Left lung (tissue), 10 donors: ENCODE measurements around the gene ATAD5. TPM values are rescaled to one million over a fixed set of nuclear protein-coding genes. Genes with fewer than 3 reads are reported as not detected.
"Not testable (repeated sequence)": the region's sequence is repeated elsewhere in the genome, so short reads cannot be mapped to it uniquely, and the experiment has no call there.

Source experiments
- ATAC-seq: fragments of 200-7000 bp; cut with Tn5 transposase; one replicate; pipeline ENCODE4 v1.9.1; 2020; ENCODE audit warnings: moderate library complexity
- DNase-seq, 4 donors: peaks; one replicate each; pipeline ENCODE4 v3.0.0-alpha.2; 2013 to 2020
- H3K27ac ChIP-seq, 2 donors: fragments of 200-600 bp; sonication (generic) in 1 of 2; one replicate each; pipeline versions ENCODE4 v1.5.0 to v1.8.0; 2020 to 2021
- H3K27me3 ChIP-seq, 2 donors: fragments of 200-600 bp; sonication (generic) in 1 of 2; one replicate each; pipeline versions ENCODE4 v1.5.0 to v1.8.0; 2020 to 2021
- H3K36me3 ChIP-seq, 2 donors: fragments of 200-600 bp; sonication (generic) in 1 of 2; one replicate each; pipeline versions ENCODE4 v1.5.0 to v1.8.0; 2020 to 2021
- H3K4me1 ChIP-seq, 2 donors: fragments of 200-600 bp; one replicate each; pipeline ENCODE4 v1.8.0; 2021
- H3K4me3 ChIP-seq, 2 donors: fragments of 200-600 bp; sonication (generic) in 1 of 2; one replicate each; pipeline versions ENCODE4 v1.5.0 to v1.8.0; 2020 to 2021; ENCODE audit warnings: mild to moderate bottlenecking in 1 of 2
- H3K9me3 ChIP-seq, 2 donors: fragments of 200-600 bp; sonication (generic) in 1 of 2; one replicate each; pipeline versions ENCODE4 v1.5.0 to v1.8.0; 2020 to 2021
- intact Hi-C, 2 donors: fragments of 100-400 bp; cut with DNase I; formaldehyde crosslinking; loops; one replicate each; pipeline versions ENCODE4 v1.11.2 to v1.14.2; 2022
- polyA plus RNA-seq, 6 donors: library from polyadenylated mRNA; unstranded; fragments of 120-200 nt; gene quantifications; one replicate each; pipeline ENCODE4 v1.2.1, GENCODE V29; 2013; ENCODE audit not compliant: insufficient read length in 6 of 6
- total RNA-seq, 2 donors: library from RNA; stranded (reverse); fragmentation: NEBNext Ultra II Directional; extraction: Animal tissue kit (Norgen Biotek cat#: 25700); gene quantifications; one replicate each; pipeline ENCODE4 v1.2.1, GENCODE V29; 2021
- TF ChIP-seq, protein P1 (sequence below), 2 donors: fragments of 200-600 bp; sonication (generic) in 1 of 2; IDR thresholded peaks; one replicate each; pipeline versions ENCODE4 v1.5.0 to v1.8.0; 2021; ENCODE audit warnings: antibody characterized with exemption in 2 of 2
- donor health status: DM: no; HTN: yes; CAD: no.
- donor health status: DM: no; HTN: no; CAD: no.

Gene ATAD5
- total and polyA plus RNA-seq, 8 donors, result 2.6 to 10.6 (median 8.6) TPM

DNA sequence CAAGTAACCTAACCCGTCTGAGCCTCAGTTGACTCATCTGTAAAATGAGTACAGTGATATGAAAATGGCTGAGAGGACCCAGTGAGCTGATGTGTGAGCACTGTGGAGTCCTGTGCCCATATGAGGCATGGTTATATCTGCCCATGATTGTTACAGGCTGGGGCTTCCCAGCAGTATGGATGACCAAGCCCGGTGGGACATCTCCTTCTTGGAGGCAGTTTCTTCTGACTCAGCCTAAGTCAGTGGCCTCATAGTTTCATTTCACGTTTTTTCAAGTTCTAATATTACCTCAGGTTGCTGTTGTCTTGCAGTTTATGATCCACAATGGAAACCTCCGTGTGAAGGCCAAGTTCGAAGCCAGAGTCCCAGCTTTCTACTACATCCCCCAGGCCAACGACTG, 94.8 kb downstream of the ATAD5 start:
- DNase-seq (no peak), ATAC-seq (no peak)
- Histone ChIP-seq H3K9me3 (no peaks in the 10 kb centered on the region), H3K4me1 (peaks cover 0 to 16% of the 10 kb centered on the region in 2 donors), H3K4me3 (no peak overlapping the region), H3K27ac (no peak overlapping the region), H3K27me3 (peaks cover 11 to 34% of the 10 kb centered on the region in 2 donors), H3K36me3 (peaks cover 0 to 42% of the 10 kb centered on the region in 2 donors)
- TF ChIP-seq, protein P1, sequence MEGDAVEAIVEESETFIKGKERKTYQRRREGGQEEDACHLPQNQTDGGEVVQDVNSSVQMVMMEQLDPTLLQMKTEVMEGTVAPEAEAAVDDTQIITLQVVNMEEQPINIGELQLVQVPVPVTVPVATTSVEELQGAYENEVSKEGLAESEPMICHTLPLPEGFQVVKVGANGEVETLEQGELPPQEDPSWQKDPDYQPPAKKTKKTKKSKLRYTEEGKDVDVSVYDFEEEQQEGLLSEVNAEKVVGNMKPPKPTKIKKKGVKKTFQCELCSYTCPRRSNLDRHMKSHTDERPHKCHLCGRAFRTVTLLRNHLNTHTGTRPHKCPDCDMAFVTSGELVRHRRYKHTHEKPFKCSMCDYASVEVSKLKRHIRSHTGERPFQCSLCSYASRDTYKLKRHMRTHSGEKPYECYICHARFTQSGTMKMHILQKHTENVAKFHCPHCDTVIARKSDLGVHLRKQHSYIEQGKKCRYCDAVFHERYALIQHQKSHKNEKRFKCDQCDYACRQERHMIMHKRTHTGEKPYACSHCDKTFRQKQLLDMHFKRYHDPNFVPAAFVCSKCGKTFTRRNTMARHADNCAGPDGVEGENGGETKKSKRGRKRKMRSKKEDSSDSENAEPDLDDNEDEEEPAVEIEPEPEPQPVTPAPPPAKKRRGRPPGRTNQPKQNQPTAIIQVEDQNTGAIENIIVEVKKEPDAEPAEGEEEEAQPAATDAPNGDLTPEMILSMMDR (IDR thresholded peaks at IDR 0.05), result no peak
- intact Hi-C loops, result no loop called here

DNA sequence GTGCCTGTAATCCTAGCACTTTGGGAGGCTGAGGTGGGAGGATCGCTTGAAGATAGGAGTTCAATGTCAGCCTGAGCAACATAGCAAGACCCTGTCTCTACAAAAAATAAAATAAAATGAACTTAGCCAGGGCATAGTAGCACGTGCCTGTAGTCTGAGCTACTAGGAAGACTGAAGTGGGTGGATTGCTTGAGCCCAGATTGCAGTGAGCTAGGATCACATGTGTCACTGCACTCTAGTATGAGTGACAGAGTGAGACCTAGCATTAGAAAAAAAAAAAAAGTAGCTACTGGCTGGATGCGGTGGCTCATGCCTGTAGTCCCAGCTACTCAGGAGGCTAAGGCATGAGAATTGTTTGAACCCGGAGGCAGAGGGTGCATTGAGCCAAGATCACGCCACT, 96.0 kb downstream of the ATAD5 start:
- Histone ChIP-seq H3K4me3 (no peak overlapping the region), H3K27ac (no peak overlapping the region), H3K36me3 (peaks cover 0 to 52% of the 10 kb centered on the region in 2 donors), H3K9me3 (no peaks in the 10 kb centered on the region), H3K4me1 (peaks cover 0 to 4% of the 10 kb centered on the region in 2 donors), H3K27me3 (peaks cover 8 to 22% of the 10 kb centered on the region in 2 donors)
- TF ChIP-seq, protein P1 (IDR thresholded peaks at IDR 0.05), result no peak
- DNase-seq, result no peak
- intact Hi-C loops, result no loop called here
- ATAC-seq, result no peak

DNA sequence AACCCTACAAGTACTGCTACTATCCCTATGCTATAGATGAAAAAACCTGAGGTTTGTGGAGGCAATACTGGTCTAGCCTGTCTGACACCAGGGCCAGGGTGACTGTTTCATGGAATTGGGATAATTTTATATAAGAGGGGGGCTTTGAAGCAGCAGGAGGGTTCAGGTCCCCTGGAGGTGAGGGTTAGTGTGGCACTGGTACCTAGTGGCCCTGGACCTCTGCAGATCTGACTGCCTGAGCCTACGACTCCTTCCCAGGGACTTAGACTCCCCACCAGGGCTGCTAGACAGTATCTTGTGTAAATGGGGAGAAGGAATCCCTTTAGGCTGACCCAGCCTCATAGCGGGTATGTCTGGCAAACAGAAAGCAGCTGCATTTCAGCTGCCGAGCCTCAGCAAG, 96.8 kb downstream of the ATAD5 start:
- no peak overlapping the region for H3K4me3 ChIP-seq
- H3K27ac ChIP-seq, result no peak overlapping the region
- DNase-seq (no peak), ATAC-seq (no peak)
- H3K36me3 ChIP-seq, result peaks cover 0 to 56% of the 10 kb centered on the region in 2 donors
- H3K4me1 ChIP-seq, result no peaks in the 10 kb centered on the region
- intact Hi-C loops, result no loop called here
- no peaks in the 10 kb centered on the region for H3K9me3 ChIP-seq
- TF ChIP-seq, protein P1 (IDR thresholded peaks at IDR 0.05), result no peak
- peaks cover under 1 to 14% of the 10 kb centered on the region in 2 donors for H3K27me3 ChIP-seq

DNA sequence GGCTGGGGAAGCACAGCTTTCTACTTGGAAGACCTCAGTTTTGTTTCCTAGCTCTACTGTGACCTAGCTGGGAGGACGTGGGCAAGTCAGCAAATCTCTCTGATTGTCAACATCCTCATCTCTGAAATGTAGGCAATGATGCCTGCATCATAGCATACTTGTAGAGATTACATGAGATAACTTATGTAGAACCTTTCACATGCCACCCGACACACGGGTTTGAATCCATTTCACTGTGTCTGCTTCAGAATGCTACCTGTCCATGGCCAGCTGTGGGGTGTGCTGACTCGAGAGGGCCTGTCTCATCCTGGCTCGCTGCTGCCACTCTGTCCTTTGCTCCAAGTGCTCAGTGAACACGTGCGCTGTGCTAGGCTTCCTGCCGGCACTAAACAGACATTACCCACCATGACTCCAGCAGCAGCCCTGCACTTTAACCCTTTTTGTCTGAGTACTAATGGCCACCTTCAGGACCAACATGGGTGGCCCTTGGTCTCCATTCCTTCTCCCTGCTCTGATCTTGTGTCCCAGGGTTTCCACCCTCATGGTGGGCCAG, 97.4 kb downstream of the ATAD5 start:
- peaks cover 0 to 55% of the 10 kb centered on the region in 2 donors for H3K36me3 ChIP-seq
- H3K27me3 ChIP-seq, result peaks cover 0 to 8% of the 10 kb centered on the region in 2 donors
- no peak for ATAC-seq
- no peak overlapping the region for H3K27ac ChIP-seq
- H3K4me3 ChIP-seq, result no peak overlapping the region
- no peaks in the 10 kb centered on the region for H3K4me1 ChIP-seq
- no peaks in the 10 kb centered on the region for H3K9me3 ChIP-seq
- intact Hi-C loops, result no loop called here
- DNase-seq, result no peak
- TF ChIP-seq, protein P1 (IDR thresholded peaks at IDR 0.05), result no peak

DNA sequence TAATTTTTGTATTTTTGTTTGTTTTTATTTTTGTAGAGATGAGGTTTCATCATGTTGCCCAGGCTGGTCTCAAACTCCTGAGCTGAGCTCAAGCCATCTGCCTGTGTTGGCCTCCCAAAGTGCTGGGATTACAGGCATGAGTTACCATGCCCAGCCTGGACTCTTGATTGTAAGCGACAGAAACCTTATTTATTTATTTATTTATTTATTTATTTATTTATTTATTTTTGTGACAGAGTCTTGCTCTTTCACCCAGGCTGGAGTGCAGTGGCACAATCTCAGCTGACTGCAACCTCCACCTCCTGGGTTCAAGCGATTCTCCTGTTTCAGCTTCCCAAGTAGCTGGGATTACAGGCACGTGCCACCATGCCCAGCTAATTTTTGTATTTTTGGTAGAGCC, 98.1 kb downstream of the ATAD5 start:
- intact Hi-C loops, H3K27ac ChIP-seq, DNase-seq, H3K4me1 ChIP-seq, H3K4me3 ChIP-seq, H3K27me3 ChIP-seq, ATAC-seq, H3K9me3 ChIP-seq: not testable (repeated sequence)
- peaks cover 0 to 55% of the 10 kb centered on the region in 2 donors for H3K36me3 ChIP-seq

DNA sequence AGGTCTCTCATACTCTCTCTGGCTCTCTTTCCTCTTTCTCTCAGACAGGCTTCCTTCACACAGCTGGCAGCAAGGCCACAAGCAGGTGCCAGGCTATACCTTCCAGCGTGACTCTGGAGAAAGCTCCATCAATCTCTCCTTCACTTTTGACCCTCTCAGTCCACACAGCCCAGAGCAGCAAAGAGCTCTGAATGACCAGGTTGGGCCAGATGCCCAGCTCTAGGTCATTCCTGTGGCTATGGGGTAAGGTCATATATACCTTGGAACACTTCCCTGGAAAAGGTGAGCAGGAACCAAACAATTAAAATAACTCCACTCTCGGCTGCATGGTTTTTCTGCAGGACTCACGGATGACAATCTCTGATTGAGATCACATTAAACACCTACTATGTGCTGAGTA, 98.7 kb downstream of the ATAD5 start:
- peaks cover 0 to 56% of the 10 kb centered on the region in 2 donors for H3K36me3 ChIP-seq
- no peak for DNase-seq
- TF ChIP-seq, protein P1 (IDR thresholded peaks at IDR 0.05), result no peak
- ATAC-seq, result no peak
- no peaks in the 10 kb centered on the region for H3K27me3 ChIP-seq
- no peaks in the 10 kb centered on the region for H3K9me3 ChIP-seq
- intact Hi-C loops, result no loop called here
- no peak overlapping the region for H3K27ac ChIP-seq
- H3K4me3 ChIP-seq, result no peak overlapping the region
- H3K4me1 ChIP-seq, result no peaks in the 10 kb centered on the region

DNA sequence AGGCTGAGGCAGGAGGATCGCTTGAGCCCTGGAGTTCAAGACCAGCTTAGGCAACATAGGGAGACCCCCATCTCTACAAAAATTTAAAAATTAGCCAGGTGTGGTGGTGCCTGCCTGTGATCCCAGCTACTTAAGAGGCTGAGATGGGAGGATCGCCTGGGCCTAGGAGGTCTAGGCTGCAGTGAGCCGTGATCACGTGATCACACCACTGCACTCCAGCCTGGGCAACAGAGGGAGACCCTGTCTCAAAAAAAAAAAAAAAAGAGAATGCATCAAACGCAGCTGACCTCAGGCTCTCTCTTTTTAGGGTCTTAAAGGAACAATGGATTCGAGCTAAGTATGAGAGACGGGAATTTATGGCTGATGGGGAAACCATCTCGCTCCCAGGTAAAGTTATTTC, 99.8 kb downstream of the ATAD5 start:
- DNase-seq, H3K27ac ChIP-seq, ATAC-seq, intact Hi-C loops, H3K9me3 ChIP-seq, H3K4me1 ChIP-seq, H3K4me3 ChIP-seq, H3K27me3 ChIP-seq: not testable (repeated sequence)
- H3K36me3 ChIP-seq, result peaks cover 0 to 56% of the 10 kb centered on the region in 2 donors
